GM19193 (cell line): ENCODE measurements around the gene STK25.

Source experiments
- POLR2A ChIP-seq: IDR thresholded peaks from 4 replicates; pipeline ENCODE4 v1.6.1; 2011; ENCODE audit not compliant: insufficient read depth, insufficient read length; ENCODE audit errors: extremely low read depth

STK25 gene

DNA sequence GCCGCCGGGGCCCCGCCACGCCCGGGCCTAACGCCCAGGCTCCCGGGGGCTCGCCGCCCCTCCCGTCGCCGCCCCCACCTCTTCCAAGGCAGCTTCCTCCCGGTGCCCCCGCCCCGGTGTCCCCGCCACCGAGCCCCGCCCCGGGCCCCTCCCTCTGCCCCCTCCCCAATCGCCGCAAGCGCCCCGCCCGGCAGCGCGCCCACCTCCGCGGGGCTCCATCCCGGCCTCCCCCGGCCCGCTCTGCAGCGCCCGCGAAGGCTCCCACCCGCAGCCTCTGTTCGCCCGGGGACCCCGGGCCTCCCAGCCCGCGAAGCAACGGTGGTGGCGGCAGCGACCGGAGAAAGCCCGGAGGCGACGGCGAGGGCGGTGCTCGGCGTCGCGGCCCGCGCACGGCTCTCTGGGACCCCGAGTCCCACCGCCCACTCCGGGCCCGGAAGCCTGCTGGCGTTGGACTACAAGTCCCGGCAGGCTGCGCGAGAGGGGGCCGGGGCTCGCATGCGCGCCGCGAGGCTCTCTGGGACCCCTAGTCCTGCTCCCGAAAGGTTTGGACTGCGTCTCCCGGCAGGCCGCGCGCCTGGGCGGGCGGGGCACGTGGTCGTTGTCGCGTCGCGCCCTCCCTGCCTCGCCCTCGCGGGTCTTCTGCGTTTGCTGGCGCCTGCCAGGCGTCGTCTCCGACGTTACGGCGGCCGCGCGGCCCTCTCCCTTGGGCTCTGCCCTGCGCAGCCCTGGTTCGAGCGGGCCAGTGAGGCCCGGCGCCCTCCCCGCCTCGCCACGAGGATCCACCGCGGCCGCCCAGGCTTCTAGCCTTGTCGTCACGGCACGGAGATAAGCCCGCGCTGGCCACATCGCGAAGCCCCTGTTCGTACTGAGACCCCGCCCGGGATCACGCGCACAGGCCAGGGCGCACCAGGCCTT, at the start of gene STK25:
Gene STK25, minus strand, starts transcription at position 345 of the 915 bp plus-strand sequence. CDS start 549 bp downstream, outside the sequence.
- TF ChIP-seq POLR2A, result peak; percentile 73

DNA sequence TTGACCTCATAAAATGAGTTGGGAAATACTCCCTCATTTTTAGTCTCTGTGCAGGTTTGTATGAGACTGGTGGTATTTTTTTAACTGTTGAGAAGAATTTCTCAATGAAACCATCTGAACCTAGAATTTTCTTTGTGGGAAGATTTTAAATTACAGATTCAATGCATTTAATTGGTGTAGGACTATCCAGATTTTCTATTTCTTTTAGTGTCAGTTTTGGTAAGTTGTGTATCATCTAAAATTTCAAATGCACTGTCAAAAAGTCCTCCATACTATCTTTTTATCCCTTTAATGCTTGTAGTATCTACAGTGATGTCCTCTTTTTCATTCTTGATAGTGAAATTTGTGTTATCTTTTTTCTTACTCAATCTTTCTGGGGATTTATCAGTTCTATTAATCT, 48.4 kb upstream of the STK25 start:
- no peak for TF ChIP-seq POLR2A

DNA sequence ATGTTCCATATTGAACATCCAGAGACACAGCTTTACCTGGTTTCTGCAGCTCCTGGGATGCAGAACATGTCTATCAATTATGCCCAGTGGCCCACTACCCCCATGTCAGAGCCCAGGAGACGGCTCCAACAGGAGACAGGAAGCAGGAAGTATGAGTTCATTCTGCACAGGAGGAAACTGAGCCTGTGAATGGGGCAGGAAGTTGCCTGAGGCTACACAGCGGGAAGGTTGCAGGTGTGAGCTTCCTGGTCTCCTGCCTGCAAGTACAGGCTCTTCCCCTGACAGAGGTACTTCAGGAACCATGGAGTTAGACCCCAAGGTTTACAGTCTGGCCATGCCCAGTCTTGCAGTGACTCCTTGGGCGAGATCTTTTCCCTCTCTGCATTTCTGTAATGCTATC, 47.3 kb upstream of the STK25 start:
- TF ChIP-seq POLR2A, result no peak

DNA sequence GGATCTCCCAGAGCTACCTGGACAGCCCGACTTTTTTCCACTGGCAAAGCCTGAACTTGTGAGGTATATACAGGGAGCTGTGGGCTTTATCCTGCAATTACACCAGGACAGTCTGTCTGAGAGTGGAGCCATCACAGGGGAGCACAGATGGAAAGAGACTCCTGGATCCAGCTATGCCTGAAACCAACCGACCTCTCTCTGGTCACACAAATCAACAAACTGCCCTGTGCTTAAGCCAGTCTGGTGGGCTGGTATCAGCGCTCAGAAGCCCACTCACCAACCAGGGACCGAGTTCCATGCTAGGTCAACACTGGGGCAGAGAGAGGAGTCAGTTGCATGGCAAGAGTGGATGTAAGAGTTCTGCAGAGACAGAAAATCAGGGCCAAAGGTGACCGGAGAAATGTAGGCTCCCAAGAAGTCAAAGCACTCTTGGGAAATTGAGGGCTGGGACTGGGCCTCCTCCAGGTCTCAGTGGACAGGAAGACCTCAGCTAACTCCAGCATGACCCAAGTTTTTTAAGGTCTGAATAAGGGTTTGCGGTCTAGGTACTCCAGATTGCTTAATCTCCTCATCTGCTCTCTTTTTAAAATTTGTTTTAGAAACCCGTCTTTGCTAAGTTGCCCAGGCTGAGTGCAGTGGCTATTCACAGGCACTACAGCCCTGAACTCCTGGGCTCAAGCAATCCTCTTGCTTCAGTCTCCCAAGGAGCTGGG, 46.4 kb upstream of the STK25 start:
- no peak for TF ChIP-seq POLR2A

DNA sequence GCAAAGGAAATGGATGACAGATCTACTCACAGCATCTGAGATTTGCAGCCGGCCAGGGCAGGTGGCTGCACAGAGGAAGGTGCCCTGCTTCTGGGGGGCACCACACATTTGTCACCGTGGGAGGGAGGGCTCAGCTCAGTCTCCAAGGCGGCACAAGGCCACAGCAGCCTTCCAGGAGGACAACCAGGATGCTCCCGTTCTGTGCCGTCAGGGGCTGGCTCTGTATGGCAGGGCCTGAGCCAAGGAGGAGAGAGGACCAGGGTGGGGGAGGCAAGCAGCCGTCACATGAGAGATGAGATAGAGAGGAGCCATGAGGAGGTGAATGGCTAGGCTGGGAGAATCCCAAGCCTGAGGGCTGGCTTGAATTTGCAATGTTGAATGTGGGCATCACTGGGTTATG, 45.6 kb upstream of the STK25 start:
- TF ChIP-seq POLR2A, result no peak

DNA sequence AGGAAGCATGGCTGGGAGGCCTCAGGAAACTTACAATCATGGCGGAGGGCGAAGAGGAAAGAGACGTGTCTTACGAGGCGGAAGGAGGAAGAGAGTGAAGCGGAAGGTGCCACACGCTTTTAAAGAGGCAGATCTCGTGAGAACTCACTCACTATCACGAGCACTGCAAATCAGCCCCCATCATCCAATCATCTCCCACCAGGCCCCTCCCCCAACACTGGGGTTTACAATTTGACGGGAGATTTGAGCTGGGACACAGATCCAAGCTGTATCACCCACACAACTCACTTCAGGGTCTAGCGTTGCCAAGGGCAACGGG, 45.1 kb upstream of the STK25 start:
- TF ChIP-seq POLR2A, result no peak

DNA sequence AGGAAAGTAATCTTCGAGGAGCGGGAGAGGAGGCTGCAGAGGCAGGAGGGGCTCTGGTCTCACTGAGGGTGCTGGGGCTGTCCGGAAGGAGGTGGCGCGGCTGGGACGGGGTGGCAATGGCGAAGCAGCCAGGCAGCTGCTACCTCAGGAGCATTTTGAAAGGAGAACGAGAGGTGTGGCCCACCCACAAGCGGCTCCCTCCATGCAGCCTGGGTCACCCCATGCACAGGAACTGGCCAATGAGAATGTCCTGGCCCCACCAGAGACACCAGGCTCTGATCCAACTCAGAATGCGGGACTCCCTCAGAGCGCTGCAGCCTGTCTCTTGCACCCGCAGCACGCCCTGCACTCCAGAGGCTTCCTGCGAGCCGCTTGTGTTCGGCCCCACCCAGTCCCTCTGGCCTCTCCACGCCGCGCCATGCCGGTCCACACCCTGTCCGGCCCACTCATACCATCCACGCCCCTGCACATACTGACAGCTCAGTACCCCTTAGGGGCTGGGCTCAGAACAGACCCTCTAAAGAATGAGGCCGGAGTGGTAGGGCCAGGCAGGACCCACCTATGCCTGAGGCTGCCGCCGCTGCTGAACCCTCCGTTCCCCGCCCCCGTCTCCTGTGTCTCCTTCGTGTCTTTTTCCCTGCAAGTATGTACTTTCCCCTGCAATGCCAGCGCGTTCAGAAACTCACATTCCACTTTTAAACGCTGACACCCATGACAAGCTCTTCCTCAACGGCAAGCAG, 43.8 kb upstream of the STK25 start:
- no peak for TF ChIP-seq POLR2A

DNA sequence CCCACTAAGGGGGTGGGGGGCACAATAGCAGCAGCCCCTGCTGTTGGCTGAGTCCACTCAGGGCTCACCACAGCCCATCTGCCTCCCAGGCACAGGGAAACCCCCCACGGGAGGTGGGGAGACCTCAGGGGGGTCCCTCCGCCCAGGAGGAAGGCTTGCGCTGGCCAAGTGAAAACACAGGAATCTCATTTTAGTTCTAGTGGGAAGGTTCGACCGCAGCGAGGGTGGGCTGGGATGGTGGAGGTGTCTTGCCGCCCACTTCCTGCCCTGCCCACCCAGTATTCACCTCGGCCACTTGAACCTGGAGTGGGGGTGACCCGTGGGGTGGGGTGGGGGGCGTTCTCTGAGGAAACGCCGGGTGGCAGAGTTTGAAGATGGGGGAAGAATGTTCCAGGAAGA, 43.2 kb upstream of the STK25 start:
- TF ChIP-seq POLR2A, result no peak

DNA sequence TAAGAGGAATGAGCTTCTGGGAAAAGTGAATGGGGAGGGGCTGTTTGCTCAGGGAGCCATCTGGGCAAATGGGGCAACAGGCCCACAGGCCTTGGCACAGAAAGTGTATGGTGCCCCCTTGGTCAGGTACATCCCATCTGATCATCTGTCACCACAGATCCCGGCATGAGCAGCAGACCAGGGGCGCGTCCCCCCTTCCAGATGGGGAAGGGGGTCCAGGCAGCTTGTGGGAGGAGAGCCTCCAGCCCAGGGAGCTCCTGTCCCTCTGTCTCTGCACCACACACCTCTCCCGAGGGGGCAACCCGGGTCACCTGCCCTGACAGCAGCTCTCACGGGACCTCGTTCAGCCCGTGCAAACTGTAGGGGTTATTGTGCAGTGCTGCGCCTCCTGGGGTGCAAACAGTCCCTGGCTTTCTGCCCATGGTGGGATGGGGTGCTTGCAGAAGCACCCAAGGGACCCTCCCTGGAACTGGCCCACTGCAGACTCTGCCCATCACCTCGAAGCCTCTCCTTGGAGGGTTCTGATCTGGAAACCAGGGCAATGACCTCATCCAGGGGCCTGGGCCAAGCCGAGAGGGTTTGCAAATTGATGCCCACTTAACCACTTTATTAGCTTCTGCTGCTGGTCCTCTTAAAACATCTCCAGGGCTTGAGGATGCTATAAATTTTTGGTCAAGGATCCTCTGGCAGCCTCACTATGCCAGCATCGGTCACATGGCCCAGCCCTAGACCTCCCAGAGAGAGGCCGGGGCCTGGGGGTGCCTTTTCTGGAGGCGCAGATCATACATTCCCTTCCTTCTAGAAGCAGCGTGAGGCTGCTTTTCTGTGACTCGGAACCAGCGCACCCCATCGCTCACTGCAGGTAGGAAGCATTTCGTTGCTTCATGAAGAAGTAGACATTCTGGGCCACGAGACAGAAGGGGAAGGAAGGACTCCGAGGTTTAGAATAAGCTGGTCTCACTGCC, 42.5 kb upstream of the STK25 start:
- TF ChIP-seq POLR2A, result no peak

DNA sequence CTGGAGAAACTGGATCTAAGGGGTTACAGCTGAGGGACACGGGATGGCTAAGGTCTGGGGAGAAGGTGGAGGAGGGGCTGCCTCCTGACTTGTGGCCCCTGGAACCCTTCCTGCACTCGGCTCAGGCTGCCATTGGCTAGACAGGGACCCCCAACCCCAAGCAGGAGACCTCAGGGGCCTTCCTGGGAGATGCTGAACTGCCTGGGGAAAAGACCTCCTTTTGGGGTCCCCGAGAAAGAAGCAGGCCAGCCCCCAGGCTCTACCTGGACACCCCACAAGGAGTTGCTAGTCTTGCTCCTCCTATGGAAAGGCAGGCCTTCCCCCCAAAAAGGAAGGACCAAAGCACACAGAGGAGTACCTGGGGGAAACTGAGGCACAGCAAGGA, 40.1 kb upstream of the STK25 start:
- no peak for TF ChIP-seq POLR2A

DNA sequence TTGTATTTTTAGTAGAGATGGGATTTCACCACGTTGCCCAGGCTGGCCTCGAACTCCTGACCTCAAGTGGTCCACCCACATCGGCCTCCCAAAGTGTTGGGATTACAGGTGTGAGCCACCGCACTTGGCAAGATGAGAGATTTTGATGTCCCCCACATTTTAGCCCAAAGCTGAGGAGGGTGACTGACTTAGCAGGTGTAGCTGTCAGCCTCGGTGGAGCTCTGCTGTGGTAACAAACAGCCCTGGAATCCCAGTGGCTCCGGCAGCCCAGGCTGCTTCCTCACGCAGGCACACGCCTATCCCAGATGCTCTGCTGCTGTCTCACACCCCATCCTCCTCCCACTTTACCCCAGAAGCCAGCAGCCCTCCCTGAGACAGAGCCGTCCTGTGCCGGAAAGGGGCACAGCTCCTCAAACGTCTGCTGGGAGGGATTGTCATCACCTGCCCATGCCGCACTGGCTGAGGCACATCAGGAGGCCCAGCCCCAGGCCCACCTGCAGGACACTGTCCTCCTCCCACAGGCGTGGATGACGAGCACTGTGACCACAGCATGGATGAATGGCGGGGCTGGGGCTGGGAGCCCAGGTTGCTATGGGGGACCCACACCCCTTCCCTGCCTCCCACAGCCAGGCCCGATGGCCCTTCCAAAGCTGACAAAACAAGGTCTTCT, 39.5 kb upstream of the STK25 start:
- no peak for TF ChIP-seq POLR2A

DNA sequence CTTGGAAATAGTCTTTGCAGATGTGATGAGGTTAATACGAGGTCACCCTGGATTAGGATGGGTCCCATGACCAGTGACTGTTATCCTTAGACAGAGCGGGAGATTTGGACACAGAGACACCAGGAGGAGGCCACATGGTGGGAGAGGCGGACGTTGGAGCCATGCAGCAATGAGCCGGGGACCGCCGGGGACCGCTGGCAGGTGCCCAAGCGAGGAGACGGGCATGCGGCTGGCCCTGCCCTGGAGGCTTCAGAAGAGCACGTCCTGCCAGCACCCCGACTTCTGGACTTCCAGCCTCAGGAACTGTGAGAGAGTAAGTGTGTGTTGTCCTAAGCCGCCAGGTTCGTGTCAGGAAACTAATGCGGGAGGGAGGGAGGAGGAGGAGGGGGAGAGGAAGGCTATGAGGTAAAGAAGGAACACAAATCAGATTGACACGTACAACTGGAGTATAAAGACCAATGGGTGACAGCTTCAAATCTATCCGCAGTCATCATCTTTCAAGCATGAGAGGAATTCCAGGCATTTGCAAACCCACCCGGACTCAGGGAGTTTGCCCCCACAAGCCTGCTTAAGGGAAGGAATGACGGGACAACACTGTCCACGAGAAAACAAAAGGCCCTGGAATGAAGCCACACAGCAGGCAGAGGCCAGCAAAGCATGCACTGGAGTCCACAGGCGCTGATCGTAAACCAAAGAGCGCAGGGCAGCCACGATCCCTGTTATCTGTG, 38.6 kb upstream of the STK25 start:
- no peak for TF ChIP-seq POLR2A

DNA sequence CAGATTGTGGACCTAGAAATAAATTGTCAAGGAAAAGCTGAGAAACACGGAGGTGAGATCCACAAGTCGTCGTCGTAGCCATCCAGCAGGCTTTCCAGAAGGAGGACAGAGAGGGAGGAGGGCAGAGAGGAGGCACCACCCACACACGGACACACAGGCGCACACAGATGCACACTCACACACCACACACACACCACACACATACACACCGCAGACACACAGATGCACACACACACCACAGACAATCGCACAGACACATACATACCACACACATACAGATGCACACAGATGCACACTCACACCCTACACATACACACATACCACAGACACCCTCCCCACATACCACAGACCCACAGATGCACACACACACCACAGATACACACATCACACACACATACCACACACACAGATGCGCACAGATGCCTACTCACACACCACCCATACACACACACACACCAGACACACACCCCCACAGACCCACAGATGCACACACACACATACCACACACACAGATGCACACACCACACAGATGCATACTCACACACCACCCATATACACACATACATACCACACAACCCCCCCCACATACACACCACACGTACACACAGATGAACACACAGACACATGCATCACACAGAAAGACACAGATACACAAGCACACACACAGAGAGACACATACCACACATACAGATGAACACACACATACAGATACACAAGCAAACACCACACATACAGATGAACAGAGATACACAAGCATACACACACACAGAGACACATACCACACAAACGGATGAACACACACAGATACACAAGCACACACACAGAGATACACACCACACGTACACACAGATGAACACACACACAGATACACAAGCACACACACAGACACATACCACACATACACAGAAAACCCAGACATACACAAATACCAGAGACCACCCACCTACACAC, 37.4 kb upstream of the STK25 start:
- no peak for TF ChIP-seq POLR2A

DNA sequence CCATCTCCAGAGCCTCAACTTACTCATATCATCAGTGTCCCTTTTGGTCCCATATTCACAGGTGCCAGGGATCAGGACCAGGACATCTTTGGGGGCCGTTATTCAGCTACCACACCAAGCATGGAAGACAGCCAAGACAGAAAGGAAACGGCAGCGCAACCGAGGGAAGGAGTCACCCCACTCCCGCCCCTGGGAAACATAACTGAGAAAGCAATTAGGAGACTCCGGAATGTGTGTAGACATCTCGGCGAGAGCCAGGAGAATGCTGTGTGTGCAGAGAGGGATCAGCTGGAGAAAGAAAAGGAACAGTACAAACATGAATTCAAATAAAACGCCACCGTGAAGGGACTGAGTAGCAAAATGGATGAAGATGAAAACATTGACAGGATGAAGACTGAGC, 36.7 kb upstream of the STK25 start:
- no peak for TF ChIP-seq POLR2A
